GM18951 (cell line): Measurements from ENCODE around the gene CES2.

Experiments
- POLR2A ChIP-seq: IDR thresholded peaks from 4 replicates; pipeline ENCODE4 v1.6.1; 2011; ENCODE audit warnings: mild to moderate bottlenecking; ENCODE audit not compliant: insufficient read length, insufficient read depth; ENCODE audit errors: extremely low read depth
- in situ Hi-C: fragments of 300-500 bp; cut with MboI; formaldehyde crosslinking; loops from one replicate; pipeline ENCODE4 v1.12.0; 2022; ENCODE audit warnings: low sequenced_read_pairs, mixed read lengths, inconsistent platforms; ENCODE audit not compliant: unreplicated experiment

The CES2 gene

GRCh38 chr16:66953462-66954096, 18.3 kb downstream of the CES2 start:
- in situ Hi-C loops = loop anchor here (25.0 kb wide), 1 partner anchor 459 kb away; the partner anchor contains the start of gene ZDHHC1
- TF ChIP-seq POLR2A = no peak

DNA sequence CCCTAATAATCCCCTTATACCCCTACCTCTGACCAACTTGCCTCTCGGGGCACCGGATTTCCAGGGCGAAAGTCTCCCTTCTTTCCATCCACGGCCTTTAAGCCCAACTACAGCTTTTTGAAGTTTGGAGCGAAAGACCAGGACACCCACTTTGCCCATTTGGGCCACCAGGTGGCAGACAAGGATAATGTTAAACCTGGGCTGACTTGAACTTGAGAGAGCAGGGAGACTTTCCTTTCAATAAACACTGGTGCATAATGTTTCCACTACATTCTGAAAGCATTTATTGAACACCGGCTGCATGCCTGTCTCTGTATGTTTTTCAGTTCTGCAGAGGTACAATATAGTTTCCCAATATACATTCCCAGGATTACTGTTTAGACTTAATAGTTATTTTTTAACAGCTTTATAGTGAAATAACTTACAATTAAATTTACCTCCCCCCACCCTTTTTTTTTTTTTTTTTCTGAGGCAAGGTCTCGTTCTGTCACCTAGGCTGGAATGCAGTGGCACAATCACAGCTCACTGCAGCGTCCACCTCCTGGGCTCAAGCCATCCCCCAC, 18.9 kb downstream of the CES2 start:
- in situ Hi-C loops = loop anchor here (25.0 kb wide), 1 partner anchor 458 kb away; the partner anchor contains the start of gene ZDHHC1

GRCh38 chr16:66955363-66956153, 20.2 kb downstream of the CES2 start:
- in situ Hi-C loops = loop anchor here (25.0 kb wide), 1 partner anchor 457 kb away; the partner anchor contains the start of gene ZDHHC1

More for the DNA sequence above, 18.9 kb downstream of the CES2 start:
- TF ChIP-seq POLR2A = no peak

DNA sequence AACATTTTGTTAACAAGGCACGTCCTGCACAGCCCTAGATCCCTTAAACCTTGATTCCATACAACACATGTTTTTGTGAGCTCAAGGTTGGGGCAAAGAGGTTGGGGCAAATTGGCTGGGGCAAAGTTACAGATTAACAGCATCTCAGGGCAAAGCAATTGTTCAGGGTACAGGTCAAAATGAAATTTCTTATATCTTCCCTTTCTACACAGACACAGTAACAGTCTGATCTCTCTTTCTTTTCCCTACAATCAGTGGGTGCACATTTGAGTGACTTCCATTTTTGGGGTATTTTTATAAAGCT, 20.8 kb downstream of the CES2 start:
- in situ Hi-C loops = loop anchor here (25.0 kb wide), 1 partner anchor 456 kb away; the partner anchor contains the start of gene ZDHHC1

- TF ChIP-seq POLR2A = no peak
- in situ Hi-C loops = loop anchor here (25.0 kb wide), 1 partner anchor 453 kb away; the partner anchor contains the start of gene ZDHHC1
These were observed 23.8 kb downstream of the CES2 start for GRCh38 chr16:66958857-66959703.

DNA sequence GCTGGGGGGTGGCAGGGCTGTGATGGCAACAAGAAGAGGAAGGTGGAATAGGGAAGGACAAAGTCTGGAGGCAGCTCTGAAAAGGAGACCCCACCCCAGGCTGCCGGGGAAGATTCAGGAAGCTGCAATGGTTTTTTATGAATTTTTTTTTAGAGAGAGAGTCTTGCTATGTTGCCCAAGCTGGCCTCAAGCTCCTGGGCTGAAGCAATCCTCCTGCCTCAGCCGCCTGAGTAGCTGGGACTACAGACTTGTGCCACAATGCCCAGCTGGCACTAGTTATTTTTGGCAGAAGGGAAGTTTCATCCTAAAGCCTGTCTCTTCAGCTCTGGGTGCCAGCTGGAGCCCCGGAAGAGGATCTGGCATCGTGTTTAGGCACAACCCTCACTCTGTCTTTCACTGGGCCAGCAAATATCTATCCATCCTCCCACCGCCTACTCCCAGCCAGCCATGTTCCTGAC, 24.4 kb downstream of the CES2 start:
- TF ChIP-seq POLR2A = no peak
- in situ Hi-C loops = loop anchor here (25.0 kb wide), 1 partner anchor 453 kb away; the partner anchor contains the start of gene ZDHHC1

DNA sequence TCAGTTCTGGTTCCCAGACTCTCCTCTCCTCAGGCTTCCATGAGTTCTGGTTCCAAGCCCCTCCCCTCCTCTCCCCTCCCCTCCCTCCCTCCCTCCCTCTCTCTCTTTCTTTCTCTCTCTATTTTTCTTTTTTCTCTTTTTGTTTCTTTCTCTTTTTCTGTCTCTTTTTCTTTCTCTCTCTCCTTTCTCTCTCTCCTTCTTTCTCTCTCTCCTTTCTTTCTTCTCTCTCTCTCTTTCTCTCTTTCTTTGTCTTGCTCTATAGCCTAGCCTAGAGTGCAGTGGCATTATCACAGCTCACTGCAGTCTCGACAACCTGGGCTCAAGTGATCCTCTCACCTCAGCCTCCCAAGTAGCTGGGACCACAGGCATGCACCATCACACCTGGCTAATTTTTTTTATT, 25.0 kb downstream of the CES2 start:
- no peak for TF ChIP-seq POLR2A
- in situ Hi-C loops = loop anchor here (25.0 kb wide), 1 partner anchor 452 kb away; the partner anchor contains the start of gene ZDHHC1

DNA sequence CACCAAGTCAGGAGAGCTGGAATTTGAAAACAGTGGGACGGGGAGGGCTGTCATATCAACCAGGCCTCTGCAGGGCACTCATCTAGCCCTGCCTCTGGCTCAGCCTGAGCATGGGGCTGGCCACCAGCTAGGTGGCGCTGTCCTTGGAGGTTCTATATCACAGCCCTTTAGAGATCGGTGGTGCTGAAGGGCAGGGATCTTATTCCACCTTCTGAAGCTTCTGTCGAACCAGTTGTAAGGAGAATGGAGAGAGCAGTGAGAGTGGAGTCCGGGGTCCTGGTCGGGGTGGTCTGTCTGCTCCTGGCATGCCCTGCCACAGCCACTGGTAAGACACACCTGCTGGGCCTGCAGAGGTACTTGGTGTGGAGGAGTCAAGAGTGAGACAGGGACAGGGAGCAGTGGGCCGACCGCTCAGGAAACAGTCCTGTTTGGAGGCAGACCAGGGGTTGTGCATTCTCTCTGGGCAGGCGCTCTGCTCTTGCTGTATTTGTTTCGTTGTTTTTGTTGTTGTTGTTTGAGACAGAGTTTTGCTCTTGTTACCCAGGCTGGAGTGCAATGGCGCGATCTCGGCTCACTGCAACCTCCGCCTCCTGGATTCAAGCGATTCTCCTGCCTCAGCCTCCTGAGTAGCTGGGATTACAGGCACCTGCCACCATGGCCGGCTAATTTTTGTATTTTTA, 25.9 kb downstream of the CES2 start, which contains the start of gene CES3:
TSS of gene CES3 (plus strand) at position 202 of the 680 bp plus-strand sequence. CDS start at position 244, 42 bp downstream.
- TF ChIP-seq POLR2A = no peak
- in situ Hi-C loops = loop anchor here (25.0 kb wide), 1 partner anchor 451 kb away; the partner anchor contains the start of gene ZDHHC1

GRCh38 chr16:66961914-66962313, 26.6 kb downstream of the CES2 start:
- no peak for TF ChIP-seq POLR2A
- in situ Hi-C loops = loop anchor here (25.0 kb wide), 1 partner anchor 450 kb away; the partner anchor contains the start of gene ZDHHC1

DNA sequence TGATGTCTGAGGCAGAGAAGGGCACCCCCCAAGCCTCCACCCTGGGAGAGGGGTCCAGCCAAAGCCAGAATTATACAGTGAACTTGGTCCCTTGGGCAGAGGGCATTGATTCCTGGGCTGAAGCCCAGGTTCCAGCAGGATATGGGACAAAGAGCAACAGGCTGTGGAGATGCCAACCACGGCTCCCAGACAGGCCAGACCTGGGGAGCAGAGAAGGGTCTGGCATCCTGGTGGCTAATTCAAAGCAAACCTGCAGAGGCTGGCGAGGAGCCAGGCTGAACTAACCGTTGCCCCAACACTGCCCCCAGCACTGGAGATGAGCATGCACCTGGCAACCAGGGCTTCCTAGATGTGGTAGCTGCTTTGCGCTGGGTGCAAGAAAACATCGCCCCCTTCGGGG, 28.7 kb downstream of the CES2 start:
- no peak for TF ChIP-seq POLR2A
- in situ Hi-C loops = loop anchor here (25.0 kb wide), 1 partner anchor 448 kb away; the partner anchor contains the start of gene ZDHHC1

GRCh38 chr16:66968847-66969246, 33.5 kb downstream of the CES2 start:
- no peak for TF ChIP-seq POLR2A
- in situ Hi-C loops = loop anchor here (25.0 kb wide), 1 partner anchor 443 kb away; the partner anchor contains the start of gene ZDHHC1
